Measurements from ENCODE around the gene AVPR2.

AVPR2 gene

DNA sequence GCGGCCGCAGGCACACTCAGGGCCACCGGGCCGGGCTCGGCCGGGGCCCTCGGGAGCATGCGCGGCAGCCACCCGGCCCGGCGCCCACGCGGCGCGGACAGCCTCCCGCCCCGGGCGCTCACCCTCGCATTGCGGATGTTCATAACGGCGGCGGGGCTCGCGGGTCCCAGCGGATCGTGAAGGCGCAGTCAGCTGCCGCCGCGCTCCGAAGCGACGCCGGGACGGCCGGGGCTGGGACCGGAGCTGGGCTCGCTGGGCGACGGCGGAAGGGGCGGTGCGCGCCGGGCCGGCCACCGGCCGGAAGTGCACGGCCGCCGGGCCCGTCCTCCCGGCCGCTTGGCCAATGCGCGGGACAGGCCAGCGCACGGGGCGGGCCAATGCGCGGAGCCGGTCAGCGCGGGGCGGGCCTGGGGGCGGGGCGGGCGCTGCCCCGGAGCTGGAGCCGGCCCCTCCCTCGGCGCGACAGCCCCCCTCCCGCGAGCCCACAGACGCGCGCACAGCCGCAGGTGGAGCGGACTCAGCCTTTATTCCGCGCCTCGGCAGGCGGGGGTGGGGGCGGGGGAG lies 30.4 kb downstream of the AVPR2 start, which contains the start of gene NAA10:
Gene NAA10, minus strand, starts transcription at position 276 of the 564 bp plus-strand sequence. Its CDS starts 133 bp downstream, at position 143.
- DNase-seq: peak; percentile 92

GRCh38 chrX:153935326-153935851 lies 30.9 kb downstream of the AVPR2 start:
- peak; percentile 81 for DNase-seq

DNA sequence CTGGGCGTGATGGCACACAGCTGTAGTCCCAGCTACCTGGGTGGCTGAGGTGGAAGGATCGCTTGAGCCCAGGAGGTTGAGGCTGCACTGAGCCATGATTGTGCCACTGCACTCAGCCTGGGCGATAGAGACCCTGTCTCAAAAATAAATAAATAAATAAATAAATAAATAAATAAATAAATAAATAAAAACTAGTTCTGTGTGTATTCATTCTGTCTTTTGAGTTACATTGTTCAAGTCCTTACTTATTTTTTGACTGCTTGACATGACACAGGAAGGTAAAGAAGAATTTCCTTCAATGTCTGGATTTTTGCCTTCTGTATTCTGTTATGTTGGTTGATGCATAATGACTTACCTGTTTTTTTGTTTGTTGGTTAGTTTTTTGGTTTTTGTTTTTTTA lies 32.6 kb downstream of the AVPR2 start:
- DNase-seq: no peak

DNA sequence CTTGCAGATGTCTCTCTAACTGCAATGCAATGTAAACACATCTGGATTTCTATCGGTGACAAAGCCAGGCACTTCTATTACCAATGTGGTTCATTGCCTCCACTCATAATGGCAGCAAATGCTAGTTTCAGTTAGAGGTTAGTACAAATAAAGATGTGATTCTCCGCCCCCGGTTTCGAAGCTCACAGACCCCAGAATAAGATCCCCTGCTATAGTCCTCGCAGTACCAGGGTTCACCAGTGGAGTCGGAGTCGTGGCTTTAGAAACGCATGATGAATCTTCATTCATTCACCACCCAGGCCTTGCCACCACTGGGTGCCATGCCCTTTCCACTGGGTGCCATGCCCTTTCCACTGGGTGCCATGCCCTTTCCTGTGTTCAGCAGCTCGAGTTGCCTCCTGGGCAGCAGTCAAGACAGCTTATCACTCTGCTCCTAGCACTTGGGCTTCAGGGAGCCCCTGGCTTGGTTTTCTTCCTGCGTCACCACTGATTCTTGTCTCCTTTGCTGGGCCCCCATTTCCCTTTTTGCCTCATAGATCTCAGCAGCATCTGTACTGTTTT lies 33.8 kb downstream of the AVPR2 start:
- no peak for DNase-seq

GRCh38 chrX:153939573-153939972 lies 35.1 kb downstream of the AVPR2 start:
- DNase-seq: no peak

DNA sequence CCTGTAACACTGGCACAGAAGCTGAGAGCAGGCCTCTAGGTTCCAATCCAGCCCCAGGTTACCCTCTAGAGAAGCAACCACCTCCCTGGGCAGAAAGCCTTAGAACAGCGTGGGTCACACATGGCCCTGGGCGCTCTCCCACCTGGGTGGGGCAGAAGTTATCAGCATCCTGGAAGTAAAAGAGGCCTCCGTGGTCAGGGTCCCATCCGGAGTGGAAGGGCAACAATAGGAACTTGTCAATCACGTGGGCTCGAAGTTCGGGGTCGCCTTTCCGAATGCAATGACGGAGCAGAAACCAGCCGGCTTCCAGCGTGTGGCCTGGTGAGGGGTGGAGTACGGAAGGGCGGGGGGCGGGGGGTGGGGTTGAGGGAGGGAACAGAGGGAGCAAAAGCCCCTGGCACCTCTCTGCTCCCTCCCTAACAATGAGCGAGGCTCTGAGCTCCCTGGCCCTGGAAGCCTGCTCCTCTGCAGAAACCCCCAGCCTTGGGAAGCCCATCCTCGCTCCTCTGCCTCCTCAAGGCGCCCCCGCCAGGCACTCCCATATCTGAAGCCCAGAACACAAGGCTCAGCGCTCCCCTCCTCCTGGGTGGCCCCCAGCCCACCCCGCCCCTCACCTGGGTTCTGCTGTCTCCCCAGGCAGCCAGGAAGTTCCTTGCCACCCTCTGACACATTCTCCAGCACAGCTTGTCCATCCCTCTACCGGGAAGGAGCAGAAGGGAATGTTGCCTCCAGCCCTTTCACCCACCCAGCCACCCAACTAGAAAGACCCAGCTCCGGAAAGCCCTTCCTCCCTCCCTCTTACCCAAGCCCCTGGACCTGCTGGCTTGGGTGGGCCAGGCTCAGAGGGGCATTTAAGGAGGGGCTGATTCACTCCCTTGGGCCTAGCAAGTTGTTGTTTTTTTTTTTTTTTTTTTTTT lies 37.1 kb downstream of the AVPR2 start:
- no peak for DNase-seq

DNA sequence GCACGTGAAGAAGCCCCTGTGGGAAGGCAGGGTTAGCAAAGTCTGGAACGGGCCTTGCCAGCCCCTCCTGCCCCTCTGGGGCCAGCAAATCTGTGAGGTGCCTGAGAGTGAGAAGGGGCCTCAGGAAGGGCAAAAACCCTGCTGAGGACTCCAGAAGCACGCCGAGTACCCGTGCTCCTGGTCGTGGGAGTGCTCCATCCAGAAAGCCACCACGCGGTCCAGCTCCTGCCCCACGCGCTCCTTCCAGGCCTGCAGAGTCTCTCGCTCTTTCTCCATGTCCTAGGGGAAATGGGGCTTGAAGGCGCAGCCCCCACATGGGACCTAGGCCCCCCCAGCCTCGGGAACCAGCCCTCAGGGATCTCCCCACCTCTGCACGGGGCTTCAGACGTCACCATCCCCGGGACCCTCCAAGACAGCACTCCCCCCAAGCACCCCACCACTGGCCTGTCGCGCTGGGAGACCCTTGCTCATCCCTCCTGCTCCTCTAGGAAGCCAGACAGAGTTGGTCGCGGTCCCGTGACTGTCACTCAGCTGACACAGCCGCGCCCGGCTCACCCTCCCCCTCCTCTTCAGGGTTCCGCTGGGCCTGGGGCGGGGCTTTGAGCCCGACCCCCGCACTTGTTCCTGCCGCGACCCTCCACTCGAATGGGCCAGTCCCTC lies 39.8 kb downstream of the AVPR2 start, which contains the start of gene RENBP:
Gene RENBP, minus strand, starts transcription at position 504 of the 660 bp plus-strand sequence. Its CDS starts 33 bp downstream, at position 471.
- DNase-seq: peak; percentile 33

DNA sequence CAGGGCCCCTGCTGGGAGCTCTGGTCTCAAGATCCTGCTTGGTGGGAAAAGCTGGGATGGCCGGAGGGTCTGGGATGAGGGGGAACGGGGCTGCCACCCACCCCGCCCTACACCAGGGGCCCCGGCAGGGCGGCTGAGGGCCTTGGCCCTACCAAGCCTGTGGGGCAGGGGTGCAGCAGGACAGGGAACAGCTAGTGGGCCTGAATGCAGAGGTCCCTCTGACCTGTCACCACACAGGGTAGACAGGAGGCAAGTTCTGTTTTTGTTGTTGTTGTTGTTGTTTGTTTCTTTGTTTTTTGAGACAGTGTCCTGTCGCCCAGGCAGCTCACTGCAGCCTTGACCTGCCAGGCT lies 40.3 kb downstream of the AVPR2 start:
- DNase-seq: no peak

- no peak for DNase-seq
These were observed 41.8 kb downstream of the AVPR2 start for GRCh38 chrX:153945956-153946943.

GRCh38 chrX:153947009-153947769 lies 42.7 kb downstream of the AVPR2 start:
- DNase-seq: peak; percentile 92

GRCh38 chrX:153948002-153948466 lies 43.6 kb downstream of the AVPR2 start:
- no peak for DNase-seq

DNA sequence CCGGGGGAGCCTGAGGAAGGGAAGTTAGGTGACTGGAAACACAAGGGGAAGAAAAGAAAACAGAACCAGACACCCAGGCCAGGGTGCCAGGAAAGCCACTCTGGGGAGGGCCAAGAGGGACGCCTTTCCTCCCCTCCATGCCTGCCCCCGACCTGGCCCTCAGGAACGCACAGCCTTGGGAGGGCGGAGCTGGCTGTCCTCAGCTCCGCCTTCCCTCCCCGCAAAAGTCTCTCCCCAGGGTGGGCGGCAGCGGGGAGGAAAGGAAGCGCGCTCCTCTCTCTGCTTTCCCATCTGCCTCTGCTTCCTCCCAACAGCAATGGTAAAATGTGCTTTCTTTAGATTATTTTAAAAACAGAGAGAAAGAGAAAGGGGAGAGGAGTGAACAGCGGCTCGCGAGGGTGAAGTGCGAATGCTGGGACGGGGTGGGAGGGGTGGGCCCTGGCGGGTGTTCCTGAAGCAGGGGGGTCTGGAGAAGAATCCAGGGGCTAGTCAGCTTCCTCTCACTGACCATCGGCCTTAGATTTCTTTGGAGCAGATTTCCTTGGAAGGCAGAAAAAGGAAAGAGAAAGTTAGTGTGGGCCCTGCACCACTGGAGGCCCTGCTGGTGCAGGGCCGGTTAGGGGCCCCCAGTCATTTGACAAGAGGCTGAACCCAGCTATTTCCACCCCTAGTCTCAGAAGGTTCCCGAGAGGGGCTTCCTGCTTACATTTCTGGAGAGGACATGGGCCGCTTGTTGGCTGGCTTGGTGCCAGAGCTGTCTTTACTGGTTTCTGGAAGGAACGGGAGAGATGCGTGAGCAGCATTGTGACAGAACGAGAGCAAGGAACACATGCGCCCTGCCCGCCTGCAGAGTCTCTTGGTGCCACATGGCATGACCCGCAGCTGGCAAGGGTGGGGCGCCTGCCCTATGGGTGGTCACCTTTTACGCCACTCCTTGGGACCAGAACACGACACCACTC lies 44.7 kb downstream of the AVPR2 start:
- no peak for DNase-seq

DNA sequence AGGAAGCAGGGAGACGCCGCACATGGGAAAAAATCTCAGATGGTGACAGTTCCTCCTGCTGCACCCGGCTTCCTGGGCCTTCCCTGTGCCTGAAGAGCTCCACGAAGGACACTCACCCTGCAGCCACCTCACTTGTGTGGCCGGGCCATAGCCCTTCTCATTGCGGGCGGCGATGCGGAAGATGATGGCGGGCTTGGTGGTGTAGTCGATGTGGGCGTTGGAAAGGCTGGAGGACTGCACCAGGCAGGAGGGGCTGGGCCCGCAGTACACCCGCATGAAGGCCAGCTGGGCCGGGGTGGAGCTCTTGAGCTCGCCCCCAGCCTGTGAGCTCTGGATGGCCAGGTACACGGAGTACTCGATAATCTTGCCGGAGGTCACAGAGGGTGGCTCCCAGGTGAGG lies 45.7 kb downstream of the AVPR2 start:
- no peak for DNase-seq

- DNase-seq: no peak
These were observed 47.4 kb downstream of the AVPR2 start for GRCh38 chrX:153951683-153952372.

- no peak for DNase-seq
These were observed 48.0 kb downstream of the AVPR2 start for GRCh38 chrX:153952373-153953026.

DNA sequence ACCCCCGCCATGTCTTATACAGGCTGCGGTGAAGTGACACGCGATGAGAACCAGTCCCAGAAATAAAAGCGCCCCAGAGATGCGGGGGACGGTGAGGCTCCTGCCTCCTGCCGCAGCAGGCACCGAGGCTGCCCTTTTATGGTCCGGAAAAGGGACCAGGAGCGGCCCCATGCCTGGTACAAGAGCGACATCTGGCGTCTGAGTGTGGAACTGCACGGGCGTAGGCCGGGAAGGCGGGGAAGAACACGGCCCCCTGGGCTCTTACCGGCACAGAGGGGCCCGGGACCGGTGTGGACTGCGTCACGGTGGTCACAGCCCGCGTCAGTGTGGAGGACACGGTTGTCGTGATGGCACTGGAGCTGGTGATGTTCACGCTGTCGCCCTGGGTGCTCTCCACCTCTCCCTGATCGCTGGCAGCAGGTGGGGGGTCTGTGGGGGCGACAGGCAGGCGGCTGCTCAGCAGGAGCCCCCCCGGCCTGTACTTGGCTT lies 48.9 kb downstream of the AVPR2 start:
- peak; percentile 81 for DNase-seq

DNA sequence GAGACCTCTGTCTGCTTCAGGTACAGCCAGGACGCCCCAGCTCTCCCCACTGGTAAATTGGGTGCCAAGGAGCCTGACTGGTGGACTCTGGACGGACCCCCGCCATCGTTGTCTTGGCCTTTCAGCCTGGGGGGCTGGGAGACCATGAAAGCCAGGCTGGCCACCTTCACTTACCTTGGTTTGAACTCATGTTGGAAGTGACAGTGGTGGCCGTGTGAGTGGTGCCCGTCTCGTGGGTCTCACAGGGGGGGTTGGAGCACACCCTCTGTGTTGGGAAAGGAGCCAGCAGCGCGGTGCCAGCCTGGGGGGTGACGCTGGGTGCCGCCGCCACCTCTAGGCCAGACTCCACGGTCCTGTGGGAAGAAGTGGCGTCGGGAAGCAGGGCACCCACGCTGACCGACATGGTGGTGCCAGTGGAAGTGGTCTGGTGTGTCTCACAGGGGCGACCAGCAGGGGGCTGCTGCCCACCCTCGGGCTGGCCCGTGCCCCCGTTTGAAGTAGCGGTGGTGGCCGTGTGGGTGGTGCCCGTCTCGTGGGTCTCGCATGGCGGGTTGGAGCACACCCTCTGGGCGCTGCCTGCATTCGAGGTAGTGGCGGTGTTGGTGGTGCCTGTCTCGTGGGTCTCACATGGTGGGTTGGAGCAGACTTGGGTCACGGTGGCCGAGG lies 49.6 kb downstream of the AVPR2 start:
- DNase-seq: no peak

Data from DMS53 (cell line).